HFFc6 (cell line): Measurements from ENCODE around the gene OTUB1. TPM values are rescaled to one million over a fixed set of nuclear protein-coding genes. Genes with fewer than 3 reads are reported as not detected.

Experiments used
- DNase-seq: peaks from one replicate; pipeline ENCODE4 v3.0.0-alpha.2; 2018
- H3K27ac Mint-ChIP-seq: 2 replicates; pipeline ENCODE4 v1.8.0; 2020; ENCODE audit warnings: mild to moderate bottlenecking, mixed read lengths
- H3K27me3 Mint-ChIP-seq: 2 replicates; pipeline ENCODE4 v1.8.0; 2021; ENCODE audit warnings: mild to moderate bottlenecking, moderate library complexity, mixed read lengths; ENCODE audit not compliant: insufficient read depth
- H3K36me3 Mint-ChIP-seq: 2 replicates; pipeline ENCODE4 v1.8.0; 2021; ENCODE audit warnings: low read depth, mixed read lengths
- H3K4me1 Mint-ChIP-seq: 2 replicates; pipeline ENCODE4 v1.8.0; 2020; ENCODE audit warnings: low read depth, mixed read lengths
- H3K4me3 Mint-ChIP-seq: 2 replicates; pipeline ENCODE4 v1.8.0; 2020; ENCODE audit warnings: mild to moderate bottlenecking, moderate library complexity, mixed read lengths
- H3K9me3 Mint-ChIP-seq: 2 replicates; pipeline ENCODE4 v1.8.0; 2020; ENCODE audit warnings: mild to moderate bottlenecking, mixed read lengths
- CTCF ChIP-seq: fragments of 200-600 bp; sonication (generic); IDR thresholded peaks from 2 replicates; pipeline ENCODE4 v1.5.0; 2021; ENCODE audit warnings: antibody characterized with exemption, mild to moderate bottlenecking
- total RNA-seq, 6 experiments: library from RNA; stranded (reverse); fragmentation: NEBNext Ultra II Directional; extraction: Animal tissue kit (Norgen Biotek cat#: 25700); gene quantifications; 2 replicates in 1 of 6; 3 replicates in 5 of 6; pipeline ENCODE4 v1.2.3, GENCODE V29; 2021

The OTUB1 gene
- total RNA-seq, 6 experiments from 2014 or later: 84.4 to 98.2 (median 90.9) TPM

DNA sequence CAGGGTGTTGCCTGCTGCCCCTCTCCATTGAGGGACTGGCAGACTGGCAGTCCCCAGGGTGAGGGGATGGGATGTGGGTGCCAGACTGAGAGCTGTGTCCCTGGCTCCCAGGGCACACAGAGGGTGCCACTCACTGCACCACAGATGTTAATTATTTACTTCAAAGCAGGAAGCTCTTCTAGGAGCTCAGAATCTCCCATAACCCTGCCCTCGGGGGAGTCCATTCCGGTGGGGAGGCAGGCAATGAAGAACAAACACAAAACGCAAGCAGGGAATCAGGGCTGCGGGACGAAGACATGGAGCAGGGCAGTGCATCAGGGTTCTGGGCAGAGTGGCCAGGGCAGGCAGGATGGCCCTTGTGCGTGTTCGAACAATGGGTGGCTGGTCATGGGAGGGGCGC is 25.1 kb downstream of the OTUB1 start:
- Mint-ChIP-seq H3K4me1 (peaks cover 19% of the 10 kb centered on the region), H3K4me3 (no peak overlapping the region), H3K9me3 (no peaks in the 10 kb centered on the region), H3K27ac (no peak overlapping the region), H3K36me3 (no peaks in the 10 kb centered on the region), H3K27me3 (peaks cover 7% of the 10 kb centered on the region)
- no peak for DNase-seq
- no peak for TF ChIP-seq CTCF

GRCh38 chr11:64013141-64013896 is 27.1 kb downstream of the OTUB1 start:
- Mint-ChIP-seq H3K27me3 (peaks cover 5% of the 10 kb centered on the region; the same call in 1 of the 2 replicates), H3K27ac (no peak overlapping the region), H3K9me3 (no peaks in the 10 kb centered on the region), H3K4me3 (no peak overlapping the region), H3K36me3 (no peaks in the 10 kb centered on the region), H3K4me1 (no peaks in the 10 kb centered on the region)
- no peak for TF ChIP-seq CTCF
- DNase-seq: no peak

DNA sequence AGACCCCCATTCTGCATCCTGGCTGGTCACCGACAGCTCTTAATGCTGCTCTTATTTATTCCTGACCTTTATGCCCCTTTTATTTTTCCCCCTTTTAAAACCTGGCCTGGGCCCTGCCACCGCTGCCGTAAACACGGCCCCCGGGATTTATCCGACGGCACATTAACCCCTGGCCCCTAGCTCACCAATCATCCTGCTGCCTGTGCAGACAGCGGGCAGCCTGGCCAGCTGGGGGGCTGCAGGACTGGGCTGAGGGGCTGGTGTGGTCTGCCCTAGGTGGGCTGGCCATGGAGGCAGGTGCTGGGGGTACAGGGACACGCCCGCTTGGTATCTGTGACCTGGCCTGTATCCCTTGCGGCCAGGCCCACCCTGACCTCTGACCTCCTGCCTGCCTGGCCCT is 28.1 kb downstream of the OTUB1 start:
- Mint-ChIP-seq H3K27ac (no peak overlapping the region), H3K36me3 (no peaks in the 10 kb centered on the region), H3K4me1 (no peaks in the 10 kb centered on the region), H3K4me3 (no peak overlapping the region), H3K27me3 (peaks cover 5% of the 10 kb centered on the region; the same call in 1 of the 2 replicates), H3K9me3 (no peaks in the 10 kb centered on the region)
- no peak for DNase-seq
- TF ChIP-seq CTCF: no peak

GRCh38 chr11:64015510-64015909 is 29.3 kb downstream of the OTUB1 start:
- Mint-ChIP-seq H3K4me1 (no peaks in the 10 kb centered on the region), H3K36me3 (no peaks in the 10 kb centered on the region), H3K27ac (no peak overlapping the region), H3K27me3 (peaks cover 10% of the 10 kb centered on the region), H3K9me3 (no peaks in the 10 kb centered on the region), H3K4me3 (no peak overlapping the region)
- TF ChIP-seq CTCF: no peak
- DNase-seq: no peak

DNA sequence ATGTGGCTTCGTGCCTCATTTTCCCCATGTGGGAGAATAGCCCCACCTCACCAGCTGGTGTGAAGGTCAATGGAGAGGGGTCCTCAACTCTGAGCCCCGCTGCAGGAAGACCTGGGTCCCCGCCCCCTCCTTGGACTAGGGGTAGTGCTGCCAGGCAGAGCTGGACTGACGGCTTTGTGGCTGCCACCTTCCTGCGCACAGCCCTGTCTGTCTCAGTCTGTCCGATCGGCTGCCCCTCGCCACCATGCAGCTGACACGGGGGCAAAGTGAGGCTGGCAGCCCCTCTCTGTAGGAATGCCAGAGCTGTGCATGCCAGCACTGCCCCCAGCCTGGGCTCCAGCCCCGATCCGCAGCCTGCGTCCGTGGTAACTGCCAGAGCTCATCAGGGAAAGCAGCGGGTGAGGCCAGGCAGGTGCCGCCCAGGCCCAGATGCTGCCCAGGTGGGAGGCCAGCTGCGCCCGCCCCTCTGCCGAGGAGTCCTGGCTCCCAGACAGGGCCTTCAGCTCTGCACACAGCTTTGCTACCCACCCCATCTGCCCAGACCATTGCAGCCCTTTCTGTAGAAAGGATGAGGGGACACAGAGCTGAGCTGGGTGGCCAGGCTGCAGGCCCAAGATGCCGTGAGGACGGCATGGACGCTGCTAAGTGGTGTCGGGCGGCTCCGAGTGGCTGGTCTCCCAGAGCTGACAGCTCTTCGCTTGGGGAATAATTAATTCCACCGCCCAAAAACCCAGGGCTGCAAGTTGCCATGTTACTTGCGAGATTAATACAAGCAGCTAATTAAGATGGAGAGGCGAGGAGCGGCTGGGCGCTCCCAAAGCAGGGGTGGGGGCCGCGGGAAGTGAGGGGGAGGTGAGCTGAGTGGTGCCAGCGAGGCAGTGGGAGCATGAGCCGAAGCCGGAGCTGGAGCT is 30.0 kb downstream of the OTUB1 start:
- no peaks in the 10 kb centered on the region for H3K36me3 Mint-ChIP-seq
- no peak for DNase-seq
- H3K27ac Mint-ChIP-seq: no peak overlapping the region
- no peaks in the 10 kb centered on the region for H3K9me3 Mint-ChIP-seq
- H3K4me1 Mint-ChIP-seq: no peaks in the 10 kb centered on the region
- no peak for TF ChIP-seq CTCF
- peaks cover 13% of the 10 kb centered on the region for H3K27me3 Mint-ChIP-seq
- no peak overlapping the region for H3K4me3 Mint-ChIP-seq
